Ovary (tissue), 9 donors: ENCODE data around the gene LANCL3. TPM values are rescaled to one million over a fixed set of nuclear protein-coding genes. Genes with fewer than 3 reads are reported as not detected.
"Not testable (repeated sequence)": the region's sequence is repeated elsewhere in the genome, so short reads cannot be mapped to it uniquely, and the experiment has no call there.

Source experiments
- DNase-seq, 5 donors: peaks; one replicate each; pipeline ENCODE4 v3.0.0-alpha.2; 2019 to 2020
- H3K27ac ChIP-seq, 2 donors: fragments of 200-600 bp; one replicate each; pipeline versions ENCODE4 v1.5.1 to v1.8.0; 2019 to 2022
- H3K27me3 ChIP-seq: fragments of 200-600 bp; one replicate; pipeline ENCODE4 v1.8.0; 2022
- H3K36me3 ChIP-seq: fragments of 200-600 bp; sonication (generic); one replicate; pipeline ENCODE4 v1.5.1; 2019
- H3K4me1 ChIP-seq: one replicate; pipeline ENCODE4 v1.8.1; 2013; ENCODE audit warnings: mild to moderate bottlenecking, moderate library complexity; ENCODE audit not compliant: insufficient read depth
- H3K4me3 ChIP-seq: fragments of 200-600 bp; sonication (generic); one replicate; pipeline ENCODE4 v1.5.1; 2017
- H3K9me3 ChIP-seq, 2 donors: fragments of 200-600 bp in 1 of 2; sonication (generic) in 1 of 2; one replicate each; pipeline versions ENCODE4 v1.5.1 to v1.8.1; 2013 to 2019; ENCODE audit warnings: mild to moderate bottlenecking in 1 of 2, moderate library complexity in 1 of 2
- CTCF ChIP-seq, 3 donors: fragments of 450-650 bp in 2 of 3; fragments of 200-600 bp in 1 of 3; IDR thresholded peaks; one replicate each; pipeline versions ENCODE4 v1.5.1 to v1.8.0; 2016 to 2022; ENCODE audit warnings: antibody characterized with exemption in 3 of 3, mild to moderate bottlenecking in 1 of 3
- EP300 ChIP-seq: sonication (generic); formaldehyde crosslinking; IDR thresholded peaks from one replicate; pipeline ENCODE4 v1.6.1; 2017; ENCODE audit warnings: antibody characterized with exemption
- POLR2A ChIP-seq: fragments of 450-650 bp; IDR thresholded peaks from one replicate; pipeline ENCODE4 v1.6.1; 2017; ENCODE audit warnings: antibody characterized with exemption, mild to moderate bottlenecking, moderate library complexity
- WGBS, 3 donors: extraction: QIAGEN DNeasy Blood & Tissue Kit in 1 of 3; methylation state at CpG; one replicate each; pipeline versions ENCODE4 v1.1.5 to v1.1.7; 2013 to 2017; 5-methylcytosine and 5-hydroxymethylcytosine counted together
- intact Hi-C, 4 donors: fragments of 100-400 bp; cut with DNase I; formaldehyde crosslinking; loops; one replicate each; pipeline versions ENCODE4 v1.11.0 to v1.15.1; 2022 to 2023
- polyA plus RNA-seq, 2 donors: library from polyadenylated mRNA; stranded (reverse); fragments of 200-250 nt in 1 of 2; fragments of 350-450 nt in 1 of 2; fragmentation: Illumina TruSeq in 1 of 2; extraction: RNeasy Lipid Tissue Mini Kit (QIAGEN cat#74804) in 1 of 2; gene quantifications; one replicate each; pipeline ENCODE4 v1.2.3, GENCODE V29; 2013 to 2014
- total RNA-seq, 7 donors: library from RNA; depleted of rRNA in 2 of 7; stranded (reverse); fragments of >200 nt in 2 of 7; fragmentation: NEBNext Ultra II Directional in 3 of 7; extraction: Animal tissue kit (Norgen Biotek cat#: 25700) in 3 of 7; gene quantifications; one replicate each; pipeline versions ENCODE4 v1.1.0 to v1.2.4, GENCODE V29; 2016 to 2023
- donor health status: DM: no; HTN: no; CAD: no; lungs with moderate emphysema.
- donor health status: DM: no; HTN: no; CAD: no.
- donor health status: Bipolar disorder and iron deficiency.
- donor health status: DM: yes; HTN: yes; CAD: no.
- donor health status: DM: no; HTN: no; CAD: no.
- donor health status: DM: yes; HTN: yes; CAD: no.

LANCL3 gene
- total and polyA plus RNA-seq, 9 donors, result under 0.01 to 0.10 (median 0.04) TPM; not detected in 1

GRCh38 chrX:37578045-37578444 is 6.6 kb downstream of the LANCL3 start:
- Histone ChIP-seq H3K36me3 (no peaks in the 10 kb centered on the region), H3K27ac (no peak overlapping the region), H3K27me3 (no peaks in the 10 kb centered on the region), H3K9me3 (no peaks in the 10 kb centered on the region), H3K4me3 (no peak overlapping the region), H3K4me1 (no peaks in the 10 kb centered on the region)
- intact Hi-C loops, result no loop called here
- TF ChIP-seq CTCF (IDR thresholded peaks at IDR 0.05), result no peak
- TF ChIP-seq EP300, result no peak
- no peak for TF ChIP-seq POLR2A
- no peak for DNase-seq
- WGBS, 3 donors, result 41 to 54% (median 48%) methylated on average over 5 of the region's 5 CpGs

- intact Hi-C loops, result no loop called here
- Histone ChIP-seq H3K4me3 (no peak overlapping the region), H3K27me3 (no peaks in the 10 kb centered on the region), H3K4me1 (no peaks in the 10 kb centered on the region), H3K36me3 (no peaks in the 10 kb centered on the region), H3K9me3 (no peaks in the 10 kb centered on the region), H3K27ac (no peak overlapping the region)
- no peak for TF ChIP-seq EP300
- TF ChIP-seq POLR2A, result no peak
- TF ChIP-seq CTCF (IDR thresholded peaks at IDR 0.05), result no peak
- WGBS, 3 donors, result 42 to 71% (median 59%) methylated on average over 1 of the region's 1 CpG
- no peak for DNase-seq
Measured at GRCh38 chrX:37580080-37580479, 8.6 kb downstream of the LANCL3 start.

GRCh38 chrX:37587337-37587736 is 15.9 kb downstream of the LANCL3 start:
- WGBS, 3 donors, result 85 to 94% (median 90%) methylated on average over 9 to 11 of the region's 11 CpGs
- H3K4me1 ChIP-seq, H3K36me3 ChIP-seq, intact Hi-C loops, H3K27ac ChIP-seq, H3K9me3 ChIP-seq, H3K4me3 ChIP-seq, DNase-seq, H3K27me3 ChIP-seq: not testable (repeated sequence)

- no peaks in the 10 kb centered on the region for H3K36me3 ChIP-seq
- DNase-seq, result no peak
- H3K4me3 ChIP-seq, result no peak overlapping the region
- intact Hi-C loops, result no loop called here
- H3K27me3 ChIP-seq, result no peaks in the 10 kb centered on the region
- no peaks in the 10 kb centered on the region for H3K4me1 ChIP-seq
- no peak for TF ChIP-seq EP300
- no peak for TF ChIP-seq CTCF (IDR thresholded peaks at IDR 0.05)
- no peak for TF ChIP-seq POLR2A
- no peaks in the 10 kb centered on the region for H3K9me3 ChIP-seq
- H3K27ac ChIP-seq, result no peak overlapping the region
- WGBS, 3 donors, result 49 to 60% (median 51%) methylated on average over 2 of the region's 2 CpGs
Measured at GRCh38 chrX:37590047-37590446, 18.6 kb downstream of the LANCL3 start.

GRCh38 chrX:37594755-37595382 is 23.4 kb downstream of the LANCL3 start:
- no peak overlapping the region for H3K4me3 ChIP-seq
- H3K27ac ChIP-seq, result no peak overlapping the region
- TF ChIP-seq CTCF (IDR thresholded peaks at IDR 0.05) (no peak), EP300 (no peak), POLR2A (no peak)
- H3K4me1 ChIP-seq, result no peaks in the 10 kb centered on the region
- no peaks in the 10 kb centered on the region for H3K27me3 ChIP-seq
- no peaks in the 10 kb centered on the region for H3K9me3 ChIP-seq
- intact Hi-C loops, result no loop called here
- no peak for DNase-seq
- no peaks in the 10 kb centered on the region for H3K36me3 ChIP-seq
- 49 to 63% (median 60%) methylated on average over 4 of the region's 4 CpGs for WGBS, 3 donors
